OCI-M2 (cell line): ENCODE measurements around the gene CACFD1.
"Not testable (repeated sequence)": the region's sequence is repeated elsewhere in the genome, so short reads cannot be mapped to it uniquely, and the experiment has no call there.

Source experiments
- DNase-seq: peaks from one replicate; lab custom pipeline; 2025; ENCODE audit not compliant: unreplicated experiment; lab: John Stamatoyannopoulos, UW

Gene CACFD1

GRCh38 chr9:133439337-133439736 is 20.4 kb upstream of the CACFD1 start:
- DNase-seq = no peak

- DNase-seq = no peak
These were observed 18.9 kb upstream of the CACFD1 start for GRCh38 chr9:133440874-133441273.

GRCh38 chr9:133441571-133441970 is 18.2 kb upstream of the CACFD1 start:
- no peak for DNase-seq

DNA sequence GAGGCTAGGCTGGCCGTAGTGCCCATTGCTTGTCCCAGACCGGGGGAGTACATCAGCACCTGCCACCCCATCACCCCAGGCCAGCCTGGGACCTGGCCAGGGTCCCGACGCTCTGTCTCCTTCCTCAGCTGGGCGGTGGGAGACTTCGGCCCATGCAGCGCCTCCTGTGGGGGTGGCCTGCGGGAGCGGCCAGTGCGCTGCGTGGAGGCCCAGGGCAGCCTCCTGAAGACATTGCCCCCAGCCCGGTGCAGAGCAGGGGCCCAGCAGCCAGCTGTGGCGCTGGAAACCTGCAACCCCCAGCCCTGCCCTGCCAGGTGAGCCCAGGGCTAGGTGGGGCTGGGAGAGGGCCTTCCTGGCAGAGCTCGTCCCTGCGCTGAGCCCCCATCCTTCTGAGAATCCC is 16.5 kb upstream of the CACFD1 start:
- no peak for DNase-seq

DNA sequence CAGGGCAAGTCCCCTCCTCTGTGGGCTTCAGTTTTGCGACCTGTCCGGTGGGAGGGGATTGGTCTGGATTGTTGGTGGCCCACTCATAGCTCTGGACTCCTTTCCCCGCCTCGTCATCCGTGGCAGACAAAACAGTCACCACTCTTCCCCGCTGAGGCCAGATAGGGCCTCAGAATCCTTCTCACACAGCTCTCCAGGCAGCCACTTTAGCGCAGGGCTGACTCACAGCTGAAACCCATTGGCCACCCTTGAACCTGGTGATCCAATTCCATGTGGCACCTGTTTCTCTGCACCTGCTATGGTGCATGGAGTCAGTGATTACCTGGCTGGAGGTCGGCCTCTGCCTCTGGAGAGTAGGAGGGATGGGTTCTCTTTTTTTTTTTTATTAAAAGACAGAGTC is 15.8 kb upstream of the CACFD1 start:
- DNase-seq = no peak

- no peak for DNase-seq
These were observed 14.3 kb upstream of the CACFD1 start for GRCh38 chr9:133445293-133445969.

GRCh38 chr9:133448487-133448972 is 11.2 kb upstream of the CACFD1 start:
- DNase-seq = no peak

GRCh38 chr9:133449760-133450159 is 10.0 kb upstream of the CACFD1 start:
- no peak for DNase-seq

DNA sequence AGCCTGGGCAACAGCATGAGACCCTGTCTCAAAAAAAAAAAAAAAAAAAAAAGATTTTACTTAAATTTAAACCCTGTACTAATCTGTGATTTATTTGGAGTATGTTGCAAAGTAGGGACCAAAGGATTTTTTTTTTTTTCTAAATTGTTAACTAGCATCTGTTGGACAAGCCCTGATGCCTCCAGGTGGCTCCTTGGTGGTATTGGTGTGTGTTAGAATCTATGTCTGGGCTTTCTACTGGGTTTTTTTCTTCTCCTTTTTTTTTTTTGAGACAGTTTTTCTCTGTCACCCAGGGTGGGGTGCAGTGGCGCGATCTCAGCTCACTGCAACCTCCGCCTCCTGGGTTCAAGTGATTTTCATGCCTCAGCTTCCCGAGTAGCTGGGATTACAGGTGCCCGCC is 7.9 kb upstream of the CACFD1 start:
- not testable (repeated sequence) for DNase-seq

GRCh38 chr9:133452562-133452961 is 7.2 kb upstream of the CACFD1 start:
- DNase-seq = no peak

- DNase-seq = no peak
These were observed 6.1 kb upstream of the CACFD1 start for GRCh38 chr9:133453651-133454050.

GRCh38 chr9:133454325-133454724 is 5.5 kb upstream of the CACFD1 start:
- no peak for DNase-seq

GRCh38 chr9:133454943-133455673 is 4.7 kb upstream of the CACFD1 start:
- DNase-seq = no peak

DNA sequence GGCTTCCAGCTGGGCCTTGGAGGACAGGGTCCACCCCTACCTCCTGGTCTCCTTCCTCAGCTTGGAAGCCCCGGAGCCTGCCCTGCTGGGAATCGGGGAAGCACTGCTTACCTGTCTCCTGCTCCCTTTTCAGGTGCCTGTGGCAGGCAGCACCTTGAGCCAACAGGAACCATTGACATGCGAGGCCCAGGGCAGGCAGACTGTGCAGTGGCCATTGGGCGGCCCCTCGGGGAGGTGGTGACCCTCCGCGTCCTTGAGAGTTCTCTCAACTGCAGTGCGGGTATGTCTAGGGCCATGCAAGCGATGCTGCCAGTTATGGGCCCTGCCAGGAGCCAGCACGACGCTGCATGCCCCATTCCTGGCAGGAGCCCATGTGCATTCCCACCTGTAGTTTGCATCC is 3.8 kb upstream of the CACFD1 start:
- DNase-seq = no peak

DNA sequence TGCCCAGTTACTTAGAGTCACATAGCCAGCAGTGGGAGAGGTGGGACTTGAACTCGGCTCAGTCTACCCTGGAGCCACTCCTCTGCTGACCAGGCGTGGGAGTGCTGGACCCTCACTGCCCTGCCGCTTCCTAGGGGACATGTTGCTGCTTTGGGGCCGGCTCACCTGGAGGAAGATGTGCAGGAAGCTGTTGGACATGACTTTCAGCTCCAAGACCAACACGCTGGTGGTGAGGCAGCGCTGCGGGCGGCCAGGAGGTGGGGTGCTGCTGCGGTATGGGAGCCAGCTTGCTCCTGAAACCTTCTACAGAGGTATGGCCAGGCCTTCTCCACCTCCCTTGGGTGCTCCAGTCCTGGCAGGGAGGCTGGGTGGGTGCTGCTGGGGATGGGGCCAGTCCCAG is 3.4 kb upstream of the CACFD1 start:
- no peak for DNase-seq

GRCh38 chr9:133457233-133457632 is 2.5 kb upstream of the CACFD1 start:
- no peak for DNase-seq

- DNase-seq = no peak
These were observed 2.0 kb upstream of the CACFD1 start for GRCh38 chr9:133457748-133458147.

DNA sequence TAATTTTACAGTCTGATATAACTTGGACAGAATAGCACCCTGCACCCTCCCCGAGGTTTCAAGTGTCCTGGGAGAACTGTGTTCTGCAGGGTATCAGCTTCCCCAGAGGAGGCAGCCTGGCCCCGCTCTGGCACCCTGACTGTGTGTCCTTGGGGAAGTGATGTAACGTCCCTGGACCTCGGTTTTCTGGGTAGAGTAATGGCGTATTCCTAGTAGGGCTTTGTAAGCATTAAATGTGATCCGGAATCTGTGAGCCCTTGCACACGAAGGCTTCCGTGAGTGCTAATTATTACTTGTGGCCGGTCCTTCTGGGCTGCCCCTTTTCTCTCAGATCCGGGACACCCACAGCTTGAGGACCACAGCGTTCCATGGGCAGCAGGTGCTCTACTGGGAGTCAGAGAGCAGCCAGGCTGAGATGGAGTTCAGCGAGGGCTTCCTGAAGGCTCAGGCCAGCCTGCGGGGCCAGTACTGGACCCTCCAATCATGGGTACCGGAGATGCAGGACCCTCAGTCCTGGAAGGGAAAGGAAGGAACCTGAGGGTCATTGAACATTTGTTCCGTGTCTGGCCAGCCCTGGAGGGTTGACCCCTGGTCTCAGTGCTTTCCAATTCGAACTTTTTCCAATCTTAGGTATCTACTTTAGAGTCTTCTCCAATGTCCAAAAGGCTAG is 1.0 kb upstream of the CACFD1 start:
- DNase-seq = no peak

GRCh38 chr9:133460405-133461175 is 812 bp downstream of the CACFD1 start:
- DNase-seq = no peak

GRCh38 chr9:133461975-133462374 is 2.2 kb downstream of the CACFD1 start:
- no peak for DNase-seq

GRCh38 chr9:133463234-133463863 is 3.6 kb downstream of the CACFD1 start:
- no peak for DNase-seq
